Epithelial cell of esophagus (primary cell): Measurements from ENCODE around the gene FOXJ2.
"Not testable (repeated sequence)": the region's sequence is repeated elsewhere in the genome, so short reads cannot be mapped to it uniquely, and the experiment has no call there.

Experiments
- DNase-seq: peaks from one replicate; pipeline ENCODE4 v3.0.0; 2010; ENCODE audit warnings: low read depth
- H3K4me3 ChIP-seq: 2 replicates; pipeline ENCODE4 v1.5.1; 2011; ENCODE audit warnings: mild to moderate bottlenecking, low read length, control low read depth
- TF ChIP-seq, protein P1 (sequence below): IDR thresholded peaks from 2 replicates; pipeline ENCODE4 v1.5.1; 2011; ENCODE audit warnings: low read depth, mild to moderate bottlenecking, low read length, control low read depth, inconsistent platforms; ENCODE audit not compliant: insufficient read depth; ENCODE audit errors: missing control alignments

FOXJ2 gene

DNA sequence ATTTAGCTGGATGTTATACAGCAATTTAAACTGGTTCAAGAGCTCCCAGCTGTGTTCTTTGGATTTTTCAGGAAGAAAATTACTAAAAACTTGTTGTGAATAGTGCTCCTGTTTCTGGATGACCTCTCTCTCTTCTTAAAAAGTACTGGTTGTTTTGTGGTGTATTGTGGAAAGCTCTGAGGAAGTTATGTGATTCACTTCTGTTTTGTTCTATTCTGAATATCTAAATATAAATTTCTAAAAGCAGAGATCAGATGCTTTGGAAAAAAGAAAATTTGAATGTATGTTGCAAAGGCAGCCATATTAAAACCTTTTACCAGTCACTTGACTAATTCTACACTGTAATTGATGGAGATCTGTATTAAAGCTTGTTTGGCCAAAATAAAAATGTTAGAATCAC lies 37.1 kb downstream of the FOXJ2 start:
- DNase-seq: no peak
- H3K4me3 ChIP-seq: no peak overlapping the region
- TF ChIP-seq, protein P1, sequence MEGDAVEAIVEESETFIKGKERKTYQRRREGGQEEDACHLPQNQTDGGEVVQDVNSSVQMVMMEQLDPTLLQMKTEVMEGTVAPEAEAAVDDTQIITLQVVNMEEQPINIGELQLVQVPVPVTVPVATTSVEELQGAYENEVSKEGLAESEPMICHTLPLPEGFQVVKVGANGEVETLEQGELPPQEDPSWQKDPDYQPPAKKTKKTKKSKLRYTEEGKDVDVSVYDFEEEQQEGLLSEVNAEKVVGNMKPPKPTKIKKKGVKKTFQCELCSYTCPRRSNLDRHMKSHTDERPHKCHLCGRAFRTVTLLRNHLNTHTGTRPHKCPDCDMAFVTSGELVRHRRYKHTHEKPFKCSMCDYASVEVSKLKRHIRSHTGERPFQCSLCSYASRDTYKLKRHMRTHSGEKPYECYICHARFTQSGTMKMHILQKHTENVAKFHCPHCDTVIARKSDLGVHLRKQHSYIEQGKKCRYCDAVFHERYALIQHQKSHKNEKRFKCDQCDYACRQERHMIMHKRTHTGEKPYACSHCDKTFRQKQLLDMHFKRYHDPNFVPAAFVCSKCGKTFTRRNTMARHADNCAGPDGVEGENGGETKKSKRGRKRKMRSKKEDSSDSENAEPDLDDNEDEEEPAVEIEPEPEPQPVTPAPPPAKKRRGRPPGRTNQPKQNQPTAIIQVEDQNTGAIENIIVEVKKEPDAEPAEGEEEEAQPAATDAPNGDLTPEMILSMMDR: no peak

DNA sequence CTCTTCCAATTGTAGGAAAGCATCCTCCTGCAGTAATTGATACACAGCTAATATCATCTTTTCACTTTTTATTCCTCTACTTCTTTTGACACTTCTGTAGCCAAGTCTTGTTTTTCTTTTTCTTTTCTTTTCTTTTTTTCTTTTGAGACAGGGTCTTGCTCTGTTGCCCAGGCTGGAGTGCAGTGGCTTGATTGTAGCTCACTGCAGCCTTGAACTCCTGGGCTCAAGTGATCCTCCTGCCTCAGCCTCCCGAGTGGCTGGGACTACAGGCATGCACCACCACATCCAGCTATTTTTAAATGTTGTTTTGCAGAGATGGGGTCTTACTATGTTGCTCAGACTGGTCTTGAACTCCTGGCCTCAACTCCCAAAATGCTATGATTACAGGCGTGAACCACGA lies 39.3 kb downstream of the FOXJ2 start:
- H3K4me3 ChIP-seq, DNase-seq: not testable (repeated sequence)

DNA sequence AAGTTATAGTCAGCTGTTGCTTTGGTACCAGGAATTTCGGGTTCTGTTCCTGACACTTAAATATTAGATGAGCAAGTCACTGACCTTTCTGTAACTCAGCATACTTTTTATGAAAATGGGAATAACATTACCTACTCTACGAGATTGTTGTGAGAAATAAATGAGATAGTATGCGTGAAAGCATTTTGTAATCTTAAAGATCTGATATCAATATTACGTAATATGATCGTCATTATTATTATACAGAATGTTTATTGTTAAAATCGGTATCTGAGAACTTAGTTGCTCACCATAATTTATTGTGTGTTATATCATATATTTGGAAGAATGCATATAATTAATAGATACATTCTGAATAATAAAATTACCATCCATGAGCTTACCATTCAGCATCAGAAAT lies 43.4 kb downstream of the FOXJ2 start:
- H3K4me3 ChIP-seq: no peak overlapping the region
- no peak for DNase-seq
- TF ChIP-seq, protein P1: no peak

DNA sequence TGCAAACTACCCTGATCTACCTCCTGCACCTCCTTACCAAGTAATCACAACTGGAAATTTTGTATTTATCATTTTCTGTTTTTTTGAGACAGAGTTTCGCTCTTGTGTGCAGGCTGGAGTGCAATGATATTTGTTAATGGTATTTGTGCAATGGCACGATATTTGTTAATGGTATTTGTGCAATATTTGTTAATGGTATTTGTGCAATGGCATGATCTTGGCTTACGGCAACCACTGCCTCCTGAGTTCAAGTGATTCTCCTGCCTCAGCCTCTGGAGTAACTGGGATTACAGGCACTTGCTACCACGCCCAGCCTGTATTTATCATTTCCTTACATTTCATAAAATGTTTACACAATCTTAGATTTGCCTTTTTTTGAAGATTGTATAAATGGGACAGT lies 43.9 kb downstream of the FOXJ2 start:
- no peak overlapping the region for H3K4me3 ChIP-seq
- TF ChIP-seq, protein P1: no peak
- DNase-seq: no peak

DNA sequence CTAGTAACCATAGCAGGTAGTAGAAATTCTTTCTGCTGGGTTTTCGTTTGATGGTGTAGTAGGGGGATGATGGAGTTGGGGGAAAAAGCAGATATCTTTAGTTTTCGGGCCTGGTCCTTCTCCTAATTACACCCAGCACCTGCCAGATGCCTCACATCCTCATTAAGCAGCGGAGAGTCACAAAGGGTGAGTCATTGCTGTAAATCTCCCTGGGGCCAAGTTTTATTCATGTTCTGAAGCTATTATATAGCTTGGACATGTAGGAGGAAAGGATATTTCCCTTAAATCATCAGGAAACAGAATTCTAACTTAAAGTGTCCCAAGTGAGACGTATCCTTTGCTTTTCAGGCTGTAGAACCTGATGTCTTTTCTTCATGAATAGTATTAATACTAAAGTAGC lies 44.7 kb downstream of the FOXJ2 start:
- no peak overlapping the region for H3K4me3 ChIP-seq
- TF ChIP-seq, protein P1: no peak
- DNase-seq: peak; percentile 84

DNA sequence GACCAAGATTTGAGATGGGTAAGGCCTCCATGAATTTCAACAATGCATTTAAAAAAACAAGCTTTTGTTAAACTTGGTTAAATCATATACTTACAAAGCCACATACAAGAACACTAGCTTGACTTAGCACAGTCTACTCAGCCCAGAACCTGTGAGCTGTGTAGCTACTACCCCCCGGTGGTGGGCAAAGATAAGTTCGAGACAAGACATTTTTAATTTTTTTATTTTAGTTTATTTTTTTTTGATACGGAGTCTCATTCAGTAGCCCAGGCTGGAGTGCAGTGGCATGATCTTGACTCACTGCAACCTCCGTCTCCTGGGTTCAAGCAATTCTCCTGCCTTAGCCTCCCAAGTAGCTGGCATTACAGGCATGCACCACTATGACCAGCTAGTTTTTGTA lies 45.9 kb downstream of the FOXJ2 start:
- DNase-seq: peak; percentile 54
- TF ChIP-seq, protein P1: peak; percentile 40
- H3K4me3 ChIP-seq: no peak overlapping the region

DNA sequence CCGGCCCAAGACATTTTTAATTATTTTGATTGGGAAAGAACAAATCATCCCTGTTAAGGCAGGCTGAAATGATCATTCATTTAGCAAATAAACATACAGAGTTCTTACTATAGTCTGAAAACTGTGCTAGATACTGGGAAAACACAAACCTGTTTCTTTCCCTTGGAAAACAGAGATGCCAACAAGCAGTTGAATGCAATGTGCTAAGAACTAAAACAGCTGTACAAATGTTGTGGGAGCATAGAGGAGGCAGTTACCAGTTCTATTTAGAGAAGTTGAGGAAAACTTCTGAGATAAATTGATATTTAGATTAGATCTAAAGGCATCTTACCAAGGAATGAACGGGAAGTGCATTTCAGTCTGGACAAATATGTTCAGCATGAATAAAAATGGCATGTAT lies 46.4 kb downstream of the FOXJ2 start:
- TF ChIP-seq, protein P1: no peak
- H3K4me3 ChIP-seq: no peak overlapping the region
- DNase-seq: no peak

DNA sequence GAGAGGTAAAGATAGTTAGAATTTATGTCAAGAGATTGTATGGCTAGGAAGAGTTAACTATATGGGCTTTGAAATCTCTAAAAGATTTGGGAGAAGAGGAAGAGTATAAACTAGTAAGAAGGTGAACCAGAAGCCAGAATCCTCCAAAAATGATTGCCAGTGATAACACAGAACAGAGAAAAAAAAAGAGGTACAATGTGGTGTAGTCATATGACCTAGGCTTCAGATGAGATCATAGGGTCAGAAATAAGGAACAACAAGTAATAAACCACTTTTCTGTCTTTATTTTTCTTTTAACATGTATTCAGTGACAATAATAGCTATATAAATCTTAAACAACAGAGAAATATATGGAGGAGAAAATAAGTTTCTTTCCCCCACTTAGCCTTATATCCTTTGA lies 47.6 kb downstream of the FOXJ2 start:
- TF ChIP-seq, protein P1: no peak
- DNase-seq: no peak
- H3K4me3 ChIP-seq: no peak overlapping the region
